Activated T-helper 17 cell treated with anti-CD3 and anti-CD28 coated beads, Interleukin-2, amount 50 U/mL, for 72 hours (primary cell): ENCODE measurements around the gene INPP4B. TPM values are rescaled to one million over a fixed set of nuclear protein-coding genes. Genes with fewer than 3 reads are reported as not detected.
"Not testable (repeated sequence)": the region's sequence is repeated elsewhere in the genome, so short reads cannot be mapped to it uniquely, and the experiment has no call there.

Experiments
- ATAC-seq: fragments of 150-1000 bp; cut with Tn5 transposase; replicated peaks from 2 replicates; pipeline ENCODE4 v1.10.0; 2021; ENCODE audit warnings: mild to moderate bottlenecking, moderate library complexity
- H3K27ac Mint-ChIP-seq: one replicate; pipeline ENCODE4 v1.8.0; 2022; ENCODE audit warnings: mixed read lengths
- H3K27me3 Mint-ChIP-seq: one replicate; pipeline ENCODE4 v1.8.0; 2022; ENCODE audit warnings: mixed read lengths
- H3K36me3 Mint-ChIP-seq: one replicate; pipeline ENCODE4 v1.8.0; 2022; ENCODE audit warnings: low read depth, mild to moderate bottlenecking, mixed read lengths
- H3K4me1 Mint-ChIP-seq: one replicate; pipeline ENCODE4 v1.8.0; 2022; ENCODE audit warnings: mixed read lengths
- H3K4me3 Mint-ChIP-seq: one replicate; pipeline ENCODE4 v1.8.0; 2022; ENCODE audit warnings: mild to moderate bottlenecking, mixed read lengths
- H3K9me3 Mint-ChIP-seq: one replicate; pipeline ENCODE4 v1.8.0; 2022; ENCODE audit warnings: mixed read lengths
- total RNA-seq, 2 donors: library from RNA; stranded (reverse); gene quantifications; one replicate each; pipeline ENCODE4 v1.2.3, GENCODE V29; 2022

INPP4B gene
- total RNA-seq, 2 donors from 2014 or later = 53.9 to 65.0 TPM

- Mint-ChIP-seq H3K4me1 (peaks cover 14% of the 10 kb centered on the region), H3K27ac (no peak overlapping the region), H3K27me3 (no peaks in the 10 kb centered on the region), H3K4me3 (no peak overlapping the region), H3K36me3 (no peaks in the 10 kb centered on the region), H3K9me3 (no peaks in the 10 kb centered on the region)
- peak; percentile 44 for ATAC-seq
Measured at GRCh38 chr4:142530728-142531127, 315.4 kb downstream of the INPP4B start.

GRCh38 chr4:142528433-142528832 lies 317.7 kb downstream of the INPP4B start:
- Mint-ChIP-seq H3K36me3 (no peaks in the 10 kb centered on the region), H3K27ac (no peak overlapping the region), H3K4me1 (peaks cover 5% of the 10 kb centered on the region), H3K4me3 (no peak overlapping the region), H3K9me3 (no peaks in the 10 kb centered on the region), H3K27me3 (no peaks in the 10 kb centered on the region)
- peak; percentile 61 for ATAC-seq

GRCh38 chr4:142523111-142523510 lies 323.0 kb downstream of the INPP4B start:
- Mint-ChIP-seq H3K9me3 (no peaks in the 10 kb centered on the region), H3K36me3 (no peaks in the 10 kb centered on the region), H3K27me3 (no peaks in the 10 kb centered on the region), H3K4me1 (no peaks in the 10 kb centered on the region), H3K4me3 (no peak overlapping the region), H3K27ac (no peak overlapping the region)
- peak; percentile 58 for ATAC-seq

GRCh38 chr4:142519342-142519741 lies 326.8 kb downstream of the INPP4B start:
- Mint-ChIP-seq H3K4me1 (no peaks in the 10 kb centered on the region), H3K9me3 (no peaks in the 10 kb centered on the region), H3K27me3 (no peaks in the 10 kb centered on the region), H3K27ac (no peak overlapping the region), H3K4me3 (no peak overlapping the region), H3K36me3 (no peaks in the 10 kb centered on the region)
- ATAC-seq = no peak

- Mint-ChIP-seq H3K4me1 (no peaks in the 10 kb centered on the region), H3K27ac (no peak overlapping the region)
Measured at GRCh38 chr4:142516686-142517526, 329.2 kb downstream of the INPP4B start.

GRCh38 chr4:142512161-142512560 lies 333.9 kb downstream of the INPP4B start:
- Mint-ChIP-seq H3K27me3 (no peaks in the 10 kb centered on the region), H3K27ac (no peak overlapping the region), H3K4me3 (no peak overlapping the region), H3K4me1 (no peaks in the 10 kb centered on the region), H3K36me3 (no peaks in the 10 kb centered on the region), H3K9me3 (no peaks in the 10 kb centered on the region)
- ATAC-seq = no peak

More at GRCh38 chr4:142516686-142517526, 329.2 kb downstream of the INPP4B start:
- no peak for ATAC-seq
- no peaks in the 10 kb centered on the region for H3K27me3 Mint-ChIP-seq
- no peak overlapping the region for H3K4me3 Mint-ChIP-seq
- H3K36me3 Mint-ChIP-seq = no peaks in the 10 kb centered on the region
- H3K9me3 Mint-ChIP-seq = no peaks in the 10 kb centered on the region

- Mint-ChIP-seq H3K27me3 (no peaks in the 10 kb centered on the region), H3K9me3 (no peaks in the 10 kb centered on the region), H3K4me1 (no peaks in the 10 kb centered on the region), H3K27ac (no peak overlapping the region), H3K4me3 (no peak overlapping the region), H3K36me3 (no peaks in the 10 kb centered on the region)
- ATAC-seq = no peak
Measured at GRCh38 chr4:142509881-142510280, 336.2 kb downstream of the INPP4B start.

- H3K9me3 Mint-ChIP-seq, H3K27ac Mint-ChIP-seq, H3K4me3 Mint-ChIP-seq, H3K4me1 Mint-ChIP-seq, ATAC-seq, H3K36me3 Mint-ChIP-seq, H3K27me3 Mint-ChIP-seq: not testable (repeated sequence)
Measured at GRCh38 chr4:142509381-142509780, 336.7 kb downstream of the INPP4B start.

- no peaks in the 10 kb centered on the region for H3K4me1 Mint-ChIP-seq
- no peaks in the 10 kb centered on the region for H3K27me3 Mint-ChIP-seq
- H3K9me3 Mint-ChIP-seq = no peaks in the 10 kb centered on the region
- no peaks in the 10 kb centered on the region for H3K36me3 Mint-ChIP-seq
- no peak overlapping the region for H3K4me3 Mint-ChIP-seq
- H3K27ac Mint-ChIP-seq = no peak overlapping the region
- no peak for ATAC-seq
Measured at GRCh38 chr4:142500966-142501365, 345.1 kb downstream of the INPP4B start.

GRCh38 chr4:142497606-142498005 lies 348.5 kb downstream of the INPP4B start:
- Mint-ChIP-seq H3K4me3 (no peak overlapping the region), H3K27ac (no peak overlapping the region), H3K27me3 (no peaks in the 10 kb centered on the region), H3K9me3 (no peaks in the 10 kb centered on the region), H3K4me1 (no peaks in the 10 kb centered on the region), H3K36me3 (no peaks in the 10 kb centered on the region)
- ATAC-seq = no peak

- Mint-ChIP-seq H3K27me3 (no peaks in the 10 kb centered on the region), H3K9me3 (peaks cover 3% of the 10 kb centered on the region), H3K4me1 (no peaks in the 10 kb centered on the region), H3K36me3 (no peaks in the 10 kb centered on the region), H3K4me3 (no peak overlapping the region), H3K27ac (no peak overlapping the region)
- no peak for ATAC-seq
Measured at GRCh38 chr4:142493255-142494110, 352.6 kb downstream of the INPP4B start.

GRCh38 chr4:142485452-142485851 lies 360.6 kb downstream of the INPP4B start:
- no peak for ATAC-seq
- no peak overlapping the region for H3K4me3 Mint-ChIP-seq
- peaks cover 7% of the 10 kb centered on the region for H3K9me3 Mint-ChIP-seq
- no peaks in the 10 kb centered on the region for H3K27me3 Mint-ChIP-seq
- H3K36me3 Mint-ChIP-seq = no peaks in the 10 kb centered on the region
- H3K27ac Mint-ChIP-seq = no peak overlapping the region
- H3K4me1 Mint-ChIP-seq = peaks cover 5% of the 10 kb centered on the region

GRCh38 chr4:142480244-142480643 lies 365.9 kb downstream of the INPP4B start:
- peaks cover 25% of the 10 kb centered on the region for H3K4me1 Mint-ChIP-seq
- no peak for ATAC-seq

GRCh38 chr4:142475663-142476062 lies 370.4 kb downstream of the INPP4B start:
- H3K27ac Mint-ChIP-seq = peak overlapping the region; percentile 80
- peak overlapping the region; percentile 44 for H3K4me3 Mint-ChIP-seq
- H3K4me1 Mint-ChIP-seq = peaks cover 31% of the 10 kb centered on the region
- no peaks in the 10 kb centered on the region for H3K27me3 Mint-ChIP-seq
- ATAC-seq = peak; percentile 63
- H3K9me3 Mint-ChIP-seq = no peaks in the 10 kb centered on the region
- H3K36me3 Mint-ChIP-seq = no peaks in the 10 kb centered on the region

More at GRCh38 chr4:142480244-142480643, 365.9 kb downstream of the INPP4B start:
- no peaks in the 10 kb centered on the region for H3K9me3 Mint-ChIP-seq
- H3K4me3 Mint-ChIP-seq = no peak overlapping the region
- H3K36me3 Mint-ChIP-seq = no peaks in the 10 kb centered on the region
- H3K27ac Mint-ChIP-seq = no peak overlapping the region
- H3K27me3 Mint-ChIP-seq = no peaks in the 10 kb centered on the region
